OCI-LY3 (cell line): ENCODE measurements around the gene MBTD1.

Experiments
- CTCF ChIP-seq: fragments of 200-600, 300-600 bp; sonication (generic); IDR thresholded peaks from 2 replicates; pipeline ENCODE4 v1.5.1; 2014; ENCODE audit warnings: antibody characterized with exemption, low read length, low read depth
- EZH2phosphoT487 ChIP-seq: fragments of 200-600 bp; shearing (Covaris generic); IDR thresholded peaks from 2 replicates; pipeline ENCODE4 v1.6.1; 2018; ENCODE audit warnings: antibody characterized with exemption, mixed run types, low read depth

- TF ChIP-seq CTCF (no peak), EZH2phosphoT487 (no peak)
These were observed at the start of gene MBTD1 for GRCh38 chr17:51259564-51260236.
